ENCODE measurements around the gene CNGB1.
"Not testable (repeated sequence)": the region's sequence is repeated elsewhere in the genome, so short reads cannot be mapped to it uniquely, and the experiment has no call there.

Gene CNGB1

DNA sequence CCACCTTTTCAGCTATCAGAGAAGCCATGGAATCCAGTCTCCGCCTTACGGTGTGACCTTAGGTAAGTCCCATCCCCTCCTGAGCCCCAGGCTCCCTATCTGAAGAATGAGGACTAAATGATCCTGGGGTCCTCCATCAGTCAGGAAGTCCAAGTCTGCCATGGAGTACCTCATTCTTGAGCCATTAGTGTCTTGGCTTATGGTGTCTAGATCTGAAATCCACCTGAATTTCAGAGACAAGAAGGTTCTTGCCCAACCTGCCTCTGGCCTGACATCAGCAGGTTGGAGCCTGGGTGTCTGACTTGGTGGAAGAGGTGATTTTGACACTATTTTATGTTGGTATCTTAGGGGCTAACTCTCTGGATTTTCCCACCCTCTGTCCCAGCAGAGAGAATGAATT lies 47.1 kb downstream of the CNGB1 start:
- no peak for DNase-seq

DNA sequence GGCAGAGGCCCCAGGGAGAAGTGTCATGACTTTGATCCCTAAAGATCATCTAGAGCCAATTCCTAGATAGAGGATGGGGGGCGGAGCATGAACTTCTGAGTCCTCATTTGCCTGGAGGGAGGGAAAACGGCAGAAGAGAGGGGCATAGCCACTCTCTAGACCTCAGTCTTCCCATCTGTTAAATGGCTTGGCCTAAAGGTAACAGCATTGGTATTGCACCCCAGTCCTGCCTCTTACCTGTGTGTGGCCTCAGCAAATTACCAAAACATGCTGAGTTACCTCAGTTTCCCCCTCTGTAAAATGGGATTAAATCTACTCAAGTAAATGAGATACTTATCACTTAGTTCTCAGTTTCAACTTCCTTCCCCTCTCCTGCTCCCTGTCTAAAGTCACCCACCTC lies 47.5 kb downstream of the CNGB1 start:
- no peak for DNase-seq

DNA sequence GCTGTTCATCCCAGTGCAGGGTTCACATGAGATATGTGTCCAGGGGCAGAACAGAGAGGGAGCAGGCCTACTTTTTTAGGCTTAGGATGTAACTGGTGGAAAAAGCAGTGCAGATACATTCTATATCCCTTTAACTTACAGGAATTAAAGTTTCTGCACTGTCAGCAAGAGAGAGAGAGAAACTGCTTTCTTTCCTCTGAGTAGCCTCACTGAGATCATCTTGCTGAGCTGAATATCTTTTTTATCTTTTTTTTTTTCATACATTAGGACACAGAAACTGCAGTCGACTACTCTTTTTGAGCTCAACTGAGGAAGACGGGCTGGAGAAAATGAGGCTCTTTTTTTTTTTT lies 50.1 kb downstream of the CNGB1 start:
- DNase-seq: no peak

DNA sequence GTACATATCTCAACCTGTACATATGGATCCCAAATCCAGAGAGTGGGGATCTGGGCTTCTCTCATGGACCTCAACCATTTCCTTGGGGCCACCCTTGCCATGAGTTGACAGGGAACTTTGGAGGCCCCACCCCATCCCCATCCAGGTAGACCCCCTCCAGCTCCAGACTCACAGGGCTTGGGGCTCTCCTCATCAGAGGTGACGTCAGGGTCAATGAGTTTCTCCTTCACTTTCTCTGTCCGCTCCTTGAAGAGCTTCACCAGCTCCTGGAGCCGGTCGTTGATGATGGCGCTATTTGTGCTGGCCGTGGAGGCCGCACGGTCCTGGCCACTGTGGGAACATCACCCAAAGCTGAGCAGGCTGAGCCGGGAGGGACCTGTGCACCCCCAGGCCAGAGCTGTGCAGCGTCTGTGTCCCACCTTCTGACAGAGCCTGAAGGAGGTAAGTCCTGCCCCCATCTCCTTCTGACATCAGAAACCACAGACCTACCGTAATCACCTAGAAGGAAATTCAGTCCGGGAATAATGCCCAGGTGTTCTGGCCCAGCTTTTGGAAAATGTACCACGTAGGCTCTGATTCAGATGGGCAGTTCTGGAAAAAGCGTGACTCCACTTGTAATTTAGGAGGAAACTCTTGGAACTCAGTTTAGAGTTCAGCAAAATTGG lies 50.6 kb downstream of the CNGB1 start:
- no peak for DNase-seq

DNA sequence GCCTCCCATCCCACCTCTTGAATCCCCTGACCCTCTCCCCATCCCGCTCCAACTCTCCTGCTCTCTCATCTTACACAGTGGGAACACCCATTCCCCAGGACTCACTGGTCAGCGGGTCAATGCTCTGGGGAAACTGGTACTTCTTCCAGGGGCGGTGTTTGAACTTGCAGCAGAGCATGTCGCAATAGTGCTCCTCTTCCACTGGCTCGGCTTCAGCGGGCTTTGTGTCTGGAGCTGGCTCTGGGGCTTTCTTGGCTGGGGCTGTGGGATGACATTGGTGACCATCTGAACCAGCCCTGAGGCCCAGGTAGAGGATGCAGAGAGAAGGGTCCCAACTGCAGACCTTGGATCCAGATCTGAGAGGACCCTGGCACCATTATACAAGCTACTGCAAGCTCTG lies 51.9 kb downstream of the CNGB1 start:
- DNase-seq: no peak

DNA sequence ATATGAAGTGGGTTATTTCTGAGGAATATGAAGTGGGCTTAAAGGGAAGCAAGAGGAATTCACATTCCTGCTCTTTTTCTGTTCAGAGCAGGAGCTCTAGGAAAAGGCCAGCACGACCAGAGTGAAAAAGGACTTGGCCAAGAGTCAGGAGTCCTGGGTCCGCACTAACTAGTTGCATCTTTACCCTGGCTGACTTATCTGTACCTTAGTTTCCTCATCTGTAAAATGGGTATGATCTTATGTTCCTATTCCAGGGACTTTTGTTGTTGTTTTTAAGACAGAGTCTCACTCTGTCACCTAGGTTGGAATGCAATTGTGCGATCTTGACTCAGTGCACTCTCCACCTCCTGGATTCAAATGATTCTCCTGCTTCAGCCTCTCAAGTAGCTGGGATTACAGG lies 52.5 kb downstream of the CNGB1 start:
- no peak for DNase-seq

DNA sequence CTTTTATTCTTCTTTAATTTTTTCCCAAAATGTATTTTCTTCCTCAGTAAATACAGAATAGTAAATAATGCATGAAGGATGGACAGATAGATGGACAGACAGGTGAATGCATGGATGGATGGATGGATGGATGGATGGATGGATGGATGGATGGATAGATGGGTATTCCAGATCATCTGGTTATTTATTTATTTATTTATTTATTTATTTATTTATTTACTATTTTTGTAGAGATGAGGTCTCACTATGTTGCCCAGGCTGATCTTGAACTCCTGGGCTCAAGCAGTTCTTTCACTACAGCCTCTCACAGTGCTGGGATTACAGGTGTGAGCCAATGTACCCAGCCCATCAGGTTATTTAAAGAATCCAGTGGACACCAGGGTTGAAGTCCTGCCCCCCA lies 53.0 kb downstream of the CNGB1 start:
- DNase-seq: not testable (repeated sequence)

DNA sequence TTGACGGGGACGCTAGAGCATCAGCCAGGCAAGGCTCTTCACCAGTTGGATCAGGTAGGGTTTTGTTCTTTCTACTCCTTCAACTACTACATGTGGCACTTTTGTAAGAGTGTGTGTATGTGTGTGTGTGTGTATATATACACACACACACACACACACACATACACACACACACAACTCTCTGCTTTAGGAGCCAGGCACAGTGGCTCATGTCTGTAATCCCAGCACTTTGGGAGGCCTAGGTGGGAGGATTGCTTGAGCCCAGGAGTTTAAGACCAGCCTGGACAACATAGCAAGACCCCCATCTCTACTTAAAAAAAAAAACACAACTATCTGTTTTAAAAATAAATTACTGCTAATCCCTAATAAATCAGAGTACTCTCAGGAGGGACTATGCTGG lies 53.4 kb downstream of the CNGB1 start:
- DNase-seq: not testable (repeated sequence)

DNA sequence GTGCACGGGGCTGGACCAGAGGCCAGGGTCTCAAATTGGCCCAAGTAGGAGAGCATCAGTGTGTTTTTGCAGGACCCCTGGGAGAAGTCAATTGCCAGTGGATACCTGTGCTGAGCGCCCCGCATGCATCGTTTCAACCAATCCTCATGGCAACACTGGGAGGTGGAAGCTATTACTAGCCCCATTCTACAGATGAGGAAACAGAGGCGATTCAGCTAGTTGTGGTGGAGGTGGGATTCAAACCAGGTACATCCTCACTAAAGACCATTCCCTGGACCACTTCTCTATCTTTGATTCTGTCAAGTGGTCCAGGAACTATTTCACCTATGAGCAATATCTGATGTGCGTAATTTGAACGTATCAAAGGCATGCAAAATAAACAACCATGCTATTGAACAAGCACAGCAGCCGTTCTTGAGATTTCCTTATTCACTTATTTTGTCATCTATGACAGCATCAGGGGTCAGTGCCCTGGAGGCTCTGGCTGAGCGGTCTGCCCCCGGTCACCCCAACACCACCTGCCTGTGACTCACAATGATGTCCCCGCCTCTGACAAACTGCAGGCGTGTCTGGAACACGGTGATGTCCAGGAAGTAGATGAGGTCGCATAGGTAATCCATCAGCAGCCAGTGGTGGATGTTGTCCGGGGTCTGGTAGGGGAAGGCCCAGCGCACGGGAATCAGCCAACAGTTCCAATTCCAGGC lies 54.0 kb downstream of the CNGB1 start:
- DNase-seq: no peak

DNA sequence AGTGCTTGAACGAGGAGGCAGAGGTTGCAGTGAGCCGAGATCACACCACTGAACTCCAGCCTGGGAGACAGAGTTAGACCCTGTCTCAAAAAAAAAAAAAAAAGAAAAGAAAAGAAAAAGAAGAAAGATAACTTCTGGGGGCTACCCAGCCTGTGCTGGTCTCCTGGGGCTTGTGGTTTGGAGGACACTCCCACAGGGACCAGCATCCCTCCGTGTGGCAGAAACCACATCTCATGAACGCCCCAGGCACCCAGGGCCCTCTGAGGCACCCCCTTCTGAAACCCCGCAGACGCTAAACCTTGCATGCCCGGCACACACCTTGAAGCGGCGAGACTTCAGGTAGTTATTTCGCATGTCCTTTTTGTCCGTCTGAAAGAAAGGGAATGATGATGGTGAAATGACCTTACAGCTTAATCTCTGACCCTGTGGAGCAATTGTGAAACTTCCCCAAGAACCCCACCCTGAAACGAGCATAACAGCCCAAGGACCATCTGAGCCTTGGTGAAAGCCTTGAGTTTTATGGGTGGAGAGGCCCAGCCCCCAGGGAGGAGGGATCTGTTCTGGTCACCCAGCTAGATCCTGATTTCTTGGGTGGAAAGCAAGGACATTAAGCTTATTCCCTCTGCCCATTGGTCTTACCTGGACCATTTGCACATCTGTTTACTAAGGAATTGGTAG lies 55.0 kb downstream of the CNGB1 start:
- no peak for DNase-seq

DNA sequence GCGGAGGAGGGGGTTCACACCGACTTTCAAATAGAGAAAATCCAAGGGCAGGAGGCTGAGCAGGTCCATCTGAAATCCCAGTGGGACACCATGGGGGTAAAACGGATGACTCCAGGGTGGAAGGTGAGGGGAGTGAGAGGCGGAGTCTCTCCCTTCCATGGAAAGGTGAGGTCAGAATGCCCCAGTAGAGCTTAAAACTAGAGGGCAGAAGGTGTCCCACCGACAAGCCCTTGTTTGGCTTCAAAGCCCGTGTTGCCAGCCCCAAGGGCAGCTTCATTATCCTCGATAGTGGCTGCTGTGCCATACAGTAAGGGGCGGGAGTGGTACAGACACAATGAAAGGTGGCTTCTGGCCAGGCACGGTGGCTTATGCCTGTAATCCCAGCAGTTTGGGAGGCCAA lies 55.7 kb downstream of the CNGB1 start:
- DNase-seq: no peak

DNA sequence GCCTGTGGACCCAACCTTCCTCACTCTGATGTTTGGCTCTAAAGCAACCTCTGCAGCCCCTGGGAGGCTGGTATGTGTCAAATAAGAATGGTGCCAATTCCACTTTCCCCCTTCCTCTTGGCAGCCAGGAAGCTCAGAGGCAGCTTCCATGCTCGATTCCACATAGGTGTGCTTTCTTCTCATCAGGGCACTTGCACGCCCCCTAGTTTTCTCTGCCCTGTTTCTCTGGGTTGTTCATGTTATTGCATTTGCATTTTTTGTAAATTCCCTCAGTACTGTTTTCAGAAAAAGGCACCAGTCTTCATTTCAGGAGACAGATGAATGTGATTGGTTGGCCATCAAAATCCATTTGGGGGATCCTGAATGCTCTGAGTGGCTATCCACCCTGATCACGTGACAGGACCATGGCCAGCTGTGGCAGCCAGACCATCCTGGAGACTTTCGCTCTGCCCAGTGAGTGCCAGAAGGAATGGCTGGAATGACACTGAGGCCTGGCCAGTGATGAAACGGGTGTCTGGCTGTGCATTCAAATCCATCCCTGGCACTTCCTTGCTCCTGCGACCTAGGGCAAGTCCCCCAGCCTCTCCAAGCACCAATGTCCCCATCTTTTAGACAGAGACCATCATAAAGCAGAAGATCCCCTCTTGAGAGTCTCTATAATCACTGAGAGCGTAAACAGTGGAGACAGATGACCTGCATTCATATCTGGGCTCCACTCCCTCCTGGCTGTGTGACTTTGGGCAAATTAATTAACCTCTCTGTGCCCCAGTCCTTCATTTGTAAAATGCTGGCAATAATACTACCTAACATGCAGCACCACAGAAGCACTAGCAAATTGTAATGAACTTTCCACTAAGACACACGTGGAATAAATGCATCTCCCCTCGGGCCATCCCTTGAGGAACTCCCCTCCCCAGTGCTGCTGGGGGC lies 56.4 kb downstream of the CNGB1 start:
- DNase-seq: no peak

DNA sequence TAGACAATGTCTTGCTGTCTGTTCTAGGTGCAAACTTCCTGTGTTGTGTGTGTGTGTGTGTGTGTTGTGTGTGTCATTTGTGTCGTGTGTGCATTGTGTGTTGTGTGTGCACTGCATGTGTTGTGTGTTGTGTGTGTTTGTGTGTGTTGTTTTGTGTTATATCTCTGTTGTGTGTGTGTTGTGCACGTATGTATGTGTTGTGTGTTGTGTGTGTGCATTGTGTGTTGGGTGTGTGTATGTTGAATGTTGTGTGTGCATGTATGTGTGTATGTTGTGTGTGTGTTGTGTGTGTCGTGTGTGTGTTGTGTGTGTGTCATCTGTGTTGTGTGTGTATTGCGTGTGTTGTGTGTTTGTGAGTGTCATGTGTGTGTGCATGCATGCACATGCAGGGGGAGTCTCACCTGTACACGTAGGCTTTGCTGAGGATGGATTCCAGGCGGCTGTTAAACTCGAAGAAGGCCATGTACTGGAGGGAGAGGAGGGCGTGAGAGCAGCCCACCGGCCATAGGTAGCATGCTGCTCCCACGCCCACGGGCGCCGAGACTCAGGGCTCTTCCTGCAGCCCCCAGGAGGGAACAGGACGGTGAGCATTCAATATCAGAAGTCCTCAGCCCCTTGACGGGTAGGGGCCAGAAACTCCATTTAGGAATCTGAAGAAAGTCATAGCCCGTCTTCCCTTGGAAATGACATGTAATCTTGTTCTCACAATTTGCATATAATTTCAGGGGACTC lies 58.2 kb downstream of the CNGB1 start:
- DNase-seq: no peak

DNA sequence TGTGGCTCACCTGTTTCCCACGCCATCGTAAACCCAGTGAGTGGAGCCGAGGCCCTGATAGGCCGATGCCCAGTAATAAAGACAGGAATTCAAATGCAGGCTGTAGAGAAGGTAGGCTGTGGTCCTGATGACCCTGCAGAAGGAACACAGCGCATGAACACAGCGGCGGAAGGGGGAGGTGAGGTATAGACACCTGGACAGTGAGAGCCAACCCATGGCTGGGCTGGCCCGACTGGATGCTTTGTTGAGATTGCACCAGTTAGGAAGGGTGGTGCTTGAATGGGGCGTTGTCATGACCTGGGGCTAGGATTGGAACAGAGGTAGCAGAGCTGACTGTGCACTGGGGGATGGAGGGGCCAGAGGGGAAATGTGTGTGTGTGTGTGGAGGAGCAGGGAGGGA lies 59.2 kb downstream of the CNGB1 start:
- no peak for DNase-seq

DNA sequence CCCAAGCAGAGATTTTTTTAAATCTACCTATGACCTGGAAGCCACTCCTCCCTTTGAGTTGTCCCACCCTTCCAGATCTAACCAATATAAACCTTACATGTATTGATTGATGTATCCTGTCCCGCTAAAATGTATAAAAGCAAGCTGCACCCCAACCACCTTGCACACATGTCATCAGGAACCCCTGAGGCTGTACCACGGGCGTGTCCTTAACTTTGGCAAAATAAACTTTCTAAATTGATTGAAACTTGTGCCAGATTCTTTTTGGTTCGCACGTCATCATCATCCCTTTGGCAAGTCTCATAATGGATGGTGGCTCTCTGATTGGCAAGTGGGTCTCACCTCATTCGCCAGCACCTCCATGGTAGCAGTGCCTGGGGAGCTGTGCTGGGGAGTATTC lies 60.2 kb downstream of the CNGB1 start:
- DNase-seq: no peak

DNA sequence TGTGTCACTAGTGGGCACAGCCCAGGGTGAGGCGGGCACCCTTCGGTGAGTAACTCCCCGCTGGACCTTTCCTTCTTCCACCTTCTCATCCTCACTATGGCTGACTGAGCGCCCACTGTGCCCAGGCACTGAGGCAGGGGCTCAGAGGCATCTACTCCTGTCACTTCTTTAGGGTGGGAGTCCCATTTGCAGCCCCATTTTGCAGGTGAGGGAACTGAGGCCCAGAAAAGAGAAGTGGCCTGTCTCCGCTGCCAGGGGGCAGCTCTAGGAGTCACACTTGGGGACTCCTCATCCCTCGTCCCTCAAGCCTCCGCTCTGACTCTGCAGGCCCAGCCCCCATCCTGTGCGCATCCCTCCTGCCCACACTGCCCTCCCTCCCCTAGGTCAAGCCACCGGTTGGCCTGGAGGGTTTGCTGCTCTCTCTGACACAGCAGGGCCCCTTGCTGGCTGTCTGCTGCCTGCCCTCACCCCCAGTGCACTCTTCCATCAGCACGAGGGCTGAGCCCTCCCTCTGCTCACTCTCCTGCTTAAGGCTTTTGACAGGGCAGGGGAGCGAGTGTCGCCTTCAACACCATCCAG lies 62.4 kb downstream of the CNGB1 start:
- DNase-seq: no peak

DNA sequence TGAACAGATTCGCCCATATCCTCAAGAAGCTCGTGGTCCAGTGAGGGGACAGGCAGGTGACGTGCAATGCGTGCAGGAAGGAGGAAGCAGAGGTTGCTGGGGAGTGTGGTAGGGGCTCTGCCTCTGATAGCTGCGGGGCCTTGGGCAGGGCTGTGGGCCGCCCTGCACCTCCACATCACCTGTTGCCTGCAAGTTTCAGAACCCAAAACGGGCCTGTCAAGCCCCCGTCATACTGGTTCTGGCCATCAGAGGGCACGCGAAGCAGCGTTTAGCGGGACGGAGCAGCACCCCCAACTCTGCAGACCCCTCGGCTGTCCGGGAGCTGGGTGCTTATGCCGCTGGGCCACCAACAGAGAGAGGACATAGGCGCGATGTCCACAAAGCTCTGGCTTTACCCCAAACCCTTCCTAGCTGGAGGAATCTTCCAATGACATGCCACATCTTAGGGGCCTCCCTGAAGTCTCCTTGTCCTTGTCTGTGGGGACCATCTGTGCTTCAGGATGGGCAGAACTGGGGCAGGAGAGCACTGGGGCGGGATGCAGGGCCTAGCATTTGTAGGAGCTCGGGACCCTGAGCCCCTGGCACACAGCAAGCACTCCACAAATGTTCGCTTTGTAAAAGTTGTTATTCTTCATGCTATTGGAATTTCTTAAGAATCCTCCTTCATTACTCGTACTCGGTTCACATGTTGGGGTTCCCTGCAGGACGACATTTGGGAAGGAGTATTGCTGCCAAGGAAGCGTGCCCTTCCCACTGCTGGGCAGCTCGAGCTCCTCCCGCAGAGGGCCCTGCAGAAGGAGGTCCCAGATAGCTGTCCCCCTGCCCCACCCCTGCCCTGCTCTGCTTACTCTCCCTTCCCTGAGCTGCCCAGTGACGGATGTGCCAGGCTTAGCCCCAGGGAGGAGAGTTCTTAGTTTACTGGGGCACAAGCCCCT lies 64.3 kb downstream of the CNGB1 start:
- no peak for DNase-seq

DNA sequence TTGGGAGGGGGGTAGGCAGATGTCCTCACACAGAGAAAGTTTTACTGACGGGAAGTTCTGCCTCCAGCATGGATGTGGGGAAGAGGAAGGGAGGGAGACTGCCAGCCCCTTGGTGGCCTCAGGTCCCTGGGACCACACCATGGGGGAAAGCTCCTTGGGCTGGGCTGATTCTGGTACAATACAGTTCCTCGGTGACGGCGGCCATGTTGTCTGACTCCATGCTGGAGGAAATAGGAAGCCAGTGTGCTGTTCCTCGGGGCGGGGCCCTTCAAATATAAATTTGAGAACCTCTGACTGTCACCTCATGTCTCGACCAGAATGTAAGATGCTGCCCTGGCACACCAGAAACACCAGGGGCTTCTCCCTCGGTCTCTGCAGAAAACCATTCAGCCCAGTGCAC lies 66.8 kb downstream of the CNGB1 start:
- no peak for DNase-seq

DNA sequence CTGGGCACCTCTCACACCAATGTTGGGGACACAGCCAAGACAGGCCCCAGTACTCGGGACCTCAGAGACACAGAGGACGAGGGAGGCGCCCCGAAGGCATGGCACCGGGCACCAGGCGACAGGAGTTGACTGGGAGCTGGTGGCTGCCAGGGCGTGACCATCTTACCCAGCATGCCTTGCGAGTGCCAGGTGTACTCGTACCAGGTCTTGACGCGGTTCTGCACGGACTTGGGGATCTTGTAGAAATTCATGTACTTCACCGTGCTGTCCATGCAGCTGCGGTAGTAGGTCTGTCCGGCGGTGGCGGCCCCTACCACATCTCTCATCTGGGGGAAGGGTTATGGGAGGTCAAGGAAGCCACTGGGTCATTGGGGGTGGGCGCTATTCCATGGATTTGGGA lies 67.3 kb downstream of the CNGB1 start:
- DNase-seq: no peak

DNA sequence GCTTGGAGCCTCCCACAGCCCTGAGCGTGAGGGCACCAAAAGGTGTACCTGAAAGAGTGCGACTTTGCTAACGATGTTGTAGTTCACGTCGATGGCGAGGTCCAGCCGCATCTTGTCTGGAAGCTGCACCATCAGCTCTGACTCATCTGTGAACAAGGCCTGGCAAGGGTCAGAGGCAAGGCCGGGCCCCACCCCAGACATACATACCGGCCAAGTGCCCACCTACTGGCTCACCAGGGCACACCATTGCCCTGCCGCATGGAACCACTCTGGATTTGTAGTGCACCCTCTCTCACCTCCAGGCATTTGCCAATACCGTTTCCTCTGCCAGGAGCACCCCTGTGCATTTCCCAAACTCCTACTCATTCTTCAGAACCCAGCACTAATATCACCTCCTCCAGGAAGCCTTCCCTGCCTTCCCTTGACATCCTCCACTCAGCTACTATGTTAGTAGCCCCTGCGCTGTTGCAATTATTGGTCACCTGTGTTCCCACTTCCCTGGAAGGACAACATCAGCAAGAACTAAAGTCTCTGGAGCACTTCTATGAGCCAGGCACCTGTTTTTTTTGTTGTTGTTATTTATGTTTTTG lies 69.4 kb downstream of the CNGB1 start:
- no peak for DNase-seq
